ENCODE results near the gene GBA2. TPM values are rescaled to one million over a fixed set of nuclear protein-coding genes. Genes with fewer than 3 reads are reported as not detected.

The GBA2 gene
- total RNA-seq, 1 donor from 2014 or later, result 68.0 TPM

DNA sequence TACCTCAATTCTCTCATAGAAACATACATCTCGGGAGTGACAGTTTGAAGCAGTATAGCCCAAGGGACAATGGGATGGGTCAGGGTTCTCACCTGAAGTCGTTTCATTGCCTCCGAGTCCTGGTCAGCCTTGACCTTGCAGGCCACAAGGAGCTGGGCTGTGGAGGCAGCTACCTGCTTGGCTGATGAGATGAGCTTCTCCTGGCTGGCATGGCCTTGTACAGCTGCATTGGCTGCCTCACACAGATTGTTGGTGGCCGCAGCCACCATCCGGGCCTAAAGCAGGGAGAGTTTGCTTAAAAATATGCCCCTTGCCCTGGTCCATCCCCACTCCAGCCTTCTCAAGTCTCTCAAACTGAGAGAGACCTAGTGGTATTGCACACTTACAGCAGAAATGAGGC lies 50.8 kb downstream of the GBA2 start:
- intact Hi-C loops (cut with DNase I), result no loop called here
- DNase-seq (no peak), ATAC-seq (no peak)
- no peak overlapping the region for H3K27ac ChIP-seq
- H3K9me3 ChIP-seq, result no peaks in the 10 kb centered on the region
- H3K27me3 ChIP-seq (ENCODE audit: low read depth), result no peaks in the 10 kb centered on the region
- TF ChIP-seq, protein P1, sequence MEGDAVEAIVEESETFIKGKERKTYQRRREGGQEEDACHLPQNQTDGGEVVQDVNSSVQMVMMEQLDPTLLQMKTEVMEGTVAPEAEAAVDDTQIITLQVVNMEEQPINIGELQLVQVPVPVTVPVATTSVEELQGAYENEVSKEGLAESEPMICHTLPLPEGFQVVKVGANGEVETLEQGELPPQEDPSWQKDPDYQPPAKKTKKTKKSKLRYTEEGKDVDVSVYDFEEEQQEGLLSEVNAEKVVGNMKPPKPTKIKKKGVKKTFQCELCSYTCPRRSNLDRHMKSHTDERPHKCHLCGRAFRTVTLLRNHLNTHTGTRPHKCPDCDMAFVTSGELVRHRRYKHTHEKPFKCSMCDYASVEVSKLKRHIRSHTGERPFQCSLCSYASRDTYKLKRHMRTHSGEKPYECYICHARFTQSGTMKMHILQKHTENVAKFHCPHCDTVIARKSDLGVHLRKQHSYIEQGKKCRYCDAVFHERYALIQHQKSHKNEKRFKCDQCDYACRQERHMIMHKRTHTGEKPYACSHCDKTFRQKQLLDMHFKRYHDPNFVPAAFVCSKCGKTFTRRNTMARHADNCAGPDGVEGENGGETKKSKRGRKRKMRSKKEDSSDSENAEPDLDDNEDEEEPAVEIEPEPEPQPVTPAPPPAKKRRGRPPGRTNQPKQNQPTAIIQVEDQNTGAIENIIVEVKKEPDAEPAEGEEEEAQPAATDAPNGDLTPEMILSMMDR (IDR thresholded peaks at IDR 0.05), result no peak
- H3K4me3 ChIP-seq, result no peak overlapping the region
- H3K4me1 ChIP-seq, result peaks cover 15% of the 10 kb centered on the region
- peaks cover 77% of the 10 kb centered on the region for H3K36me3 ChIP-seq

DNA sequence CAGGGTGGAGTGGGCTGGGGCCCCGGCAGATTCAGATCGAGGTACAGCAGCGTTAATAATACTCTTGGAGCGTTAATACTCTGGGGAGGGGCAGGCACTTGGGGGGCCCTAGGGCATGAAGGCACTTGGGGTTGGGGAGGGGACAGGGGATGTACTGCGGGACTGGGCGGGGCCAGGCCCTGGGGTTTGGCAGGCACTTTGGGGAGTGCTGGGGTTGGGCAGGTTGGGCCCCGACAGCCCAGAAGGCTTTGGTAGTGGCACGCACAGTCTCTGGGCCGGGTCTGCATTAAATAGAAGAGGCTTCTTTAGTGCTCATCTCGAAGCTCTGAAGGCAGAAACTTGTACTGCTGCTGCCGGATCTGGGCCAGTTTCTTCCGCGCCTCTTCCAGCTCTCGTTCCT lies 51.5 kb downstream of the GBA2 start:
- Histone ChIP-seq H3K9me3 (no peaks in the 10 kb centered on the region), H3K27ac (peak overlapping the region; percentile 73), H3K4me1 (peaks cover 15% of the 10 kb centered on the region), H3K36me3 (peaks cover 69% of the 10 kb centered on the region), H3K4me3 (no peak overlapping the region), H3K27me3 (ENCODE audit: low read depth) (no peaks in the 10 kb centered on the region)
- TF ChIP-seq, protein P1 (IDR thresholded peaks at IDR 0.05), result no peak
- DNase-seq (no peak), ATAC-seq (peak in 1 of 2 donors; percentile 5)
- intact Hi-C loops (cut with DNase I), result no loop called here

DNA sequence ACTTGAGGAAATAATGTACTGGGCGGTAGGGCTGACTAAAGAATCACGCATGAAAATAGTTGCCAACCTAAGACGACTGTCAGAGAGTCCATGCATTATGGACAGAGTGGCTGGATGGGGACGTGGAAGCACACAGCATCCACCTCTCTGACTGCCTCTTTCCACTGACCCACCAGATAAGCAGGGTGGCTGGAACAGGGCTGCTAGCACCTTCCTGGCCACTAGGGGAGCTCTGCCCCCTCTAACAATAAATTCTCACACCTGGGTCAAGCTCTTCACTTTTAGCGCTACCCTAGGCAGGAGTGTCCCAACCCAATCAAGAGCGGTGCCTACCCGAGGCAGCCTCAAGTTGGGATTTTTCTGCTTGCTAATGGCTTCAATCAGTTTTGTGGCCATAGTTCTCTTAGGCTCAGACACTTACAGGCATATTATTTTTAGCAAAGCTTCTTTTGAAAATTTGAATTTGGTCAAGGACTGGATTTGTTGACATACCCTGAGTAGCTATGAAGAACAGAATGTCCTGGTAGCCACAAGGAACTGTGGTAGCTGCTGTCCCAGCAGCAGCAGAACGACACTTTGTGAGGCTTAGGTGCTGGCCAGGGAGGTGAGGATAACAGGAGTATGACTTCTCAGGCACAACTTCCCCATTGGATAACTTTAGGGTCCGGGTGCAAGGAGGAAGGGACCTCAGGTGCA lies 52.4 kb downstream of the GBA2 start:
- TF ChIP-seq, protein P1 (IDR thresholded peaks at IDR 0.05), result peak; percentile 94
- H3K4me1 ChIP-seq, result peaks cover 16% of the 10 kb centered on the region
- peaks cover 61% of the 10 kb centered on the region for H3K36me3 ChIP-seq
- no peaks in the 10 kb centered on the region for H3K9me3 ChIP-seq
- H3K4me3 ChIP-seq, result no peak overlapping the region
- intact Hi-C loops (cut with DNase I), result no loop called here
- ATAC-seq (peak; percentile 88), DNase-seq (peak; percentile 61)
- H3K27me3 ChIP-seq (ENCODE audit: low read depth), result no peaks in the 10 kb centered on the region
- peak overlapping the region; percentile 73 for H3K27ac ChIP-seq

DNA sequence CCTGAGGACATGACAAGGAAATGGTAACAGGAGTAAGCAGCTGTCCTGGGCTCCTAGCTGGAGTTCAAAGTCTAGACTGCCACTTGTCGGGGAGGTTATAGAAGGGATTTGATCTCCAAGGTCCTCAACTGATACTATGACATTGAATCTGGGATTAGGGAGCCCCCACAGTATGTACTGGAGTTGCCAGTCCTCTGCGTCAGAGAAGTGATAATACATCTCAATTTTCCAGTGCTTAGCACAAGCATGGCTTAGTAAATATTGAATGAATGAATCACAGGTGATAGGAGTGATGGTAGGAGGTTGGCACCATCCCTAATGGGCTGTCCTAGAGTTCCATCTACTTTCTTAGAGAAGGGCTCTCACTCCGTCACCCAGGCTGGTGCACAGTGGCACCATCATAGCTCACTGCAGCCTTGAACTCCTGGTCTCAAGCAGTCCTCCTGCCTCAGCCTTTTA lies 53.1 kb downstream of the GBA2 start:
- intact Hi-C loops (cut with DNase I), result no loop called here
- Histone ChIP-seq H3K36me3 (peaks cover 54% of the 10 kb centered on the region), H3K27ac (peak overlapping the region; percentile 73), H3K4me1 (peaks cover 23% of the 10 kb centered on the region), H3K9me3 (no peaks in the 10 kb centered on the region), H3K27me3 (ENCODE audit: low read depth) (no peaks in the 10 kb centered on the region), H3K4me3 (no peak overlapping the region)
- TF ChIP-seq, protein P1 (IDR thresholded peaks at IDR 0.05), result no peak
- ATAC-seq, result peak in 1 of 2 donors; percentile 48
- DNase-seq, result no peak

DNA sequence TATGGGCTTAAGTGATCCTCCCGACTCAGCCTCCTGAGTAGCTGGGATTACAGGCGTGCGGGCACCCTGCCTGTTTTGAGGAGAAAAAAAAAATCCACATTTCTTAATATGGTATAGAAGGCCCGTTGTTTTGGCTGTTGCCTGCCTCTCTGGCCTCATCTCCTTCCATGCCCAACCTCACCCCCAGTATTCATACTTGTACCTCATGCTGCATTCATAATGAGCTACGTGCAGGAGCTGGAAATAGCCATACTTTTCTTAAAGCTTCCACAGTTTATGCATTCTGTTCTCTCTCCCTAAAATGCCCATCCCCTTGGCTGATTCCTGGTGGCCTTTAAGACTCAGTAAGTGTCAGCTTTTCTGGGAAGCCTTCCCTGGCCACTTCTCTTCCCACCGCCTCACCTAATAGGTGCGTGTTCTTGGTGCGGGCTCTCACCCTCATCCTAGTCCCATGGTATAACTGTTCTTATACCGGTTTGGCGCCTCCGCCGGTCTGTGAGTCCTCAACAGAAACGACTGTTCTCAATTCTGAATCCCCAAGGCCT lies 57.2 kb downstream of the GBA2 start:
- ATAC-seq (no peak), DNase-seq (no peak)
- H3K36me3 ChIP-seq, result peaks cover 13% of the 10 kb centered on the region
- TF ChIP-seq, protein P1 (IDR thresholded peaks at IDR 0.05), result no peak
- no peaks in the 10 kb centered on the region for H3K27me3 ChIP-seq (ENCODE audit: low read depth)
- H3K4me1 ChIP-seq, result peaks cover 25% of the 10 kb centered on the region
- intact Hi-C loops (cut with DNase I), result no loop called here
- no peaks in the 10 kb centered on the region for H3K9me3 ChIP-seq
- peak overlapping the region; percentile 73 for H3K4me3 ChIP-seq
- peak overlapping the region; percentile 80 for H3K27ac ChIP-seq
